Neural cell (in vitro differentiated cells): ENCODE results near the gene HECW1.

Experiments used
- EZH2 ChIP-seq: fragments of 200-600, 300-800 bp; shearing (Covaris generic), sonication (generic); IDR thresholded peaks from 2 replicates; pipeline ENCODE4 v1.6.1; 2014; ENCODE audit warnings: antibody characterized with exemption, low read length, borderline replicate concordance, mild to moderate bottlenecking; ENCODE audit not compliant: insufficient read depth, poor library complexity, severe bottlenecking
- MXI1 ChIP-seq: fragments of 450-650 bp; conservative IDR thresholded peaks from 2 replicates; pipeline ENCODE4 v1.6.1; 2014; ENCODE audit warnings: antibody characterized with exemption, mild to moderate bottlenecking; ENCODE audit not compliant: poor library complexity, severe bottlenecking
- POLR2AphosphoS5 ChIP-seq: IDR thresholded peaks from 2 replicates; pipeline ENCODE4 v1.6.1; 2012
- SMC3 ChIP-seq: fragments of 450-650 bp; conservative IDR thresholded peaks from 2 replicates; pipeline ENCODE4 v1.6.1; 2014; ENCODE audit warnings: antibody characterized with exemption, mild to moderate bottlenecking, moderate library complexity; ENCODE audit not compliant: poor library complexity
- TF ChIP-seq, protein P1 (sequence below): fragments of 450-650 bp; IDR thresholded peaks from 2 replicates; pipeline ENCODE4 v1.5.1; 2014; ENCODE audit warnings: antibody characterized with exemption, mild to moderate bottlenecking, moderate library complexity; ENCODE audit not compliant: poor library complexity, severe bottlenecking
- TF ChIP-seq, protein P2 (sequence below): IDR thresholded peaks from 2 replicates; pipeline ENCODE4 v1.6.1; 2012; ENCODE audit warnings: borderline replicate concordance

DNA sequence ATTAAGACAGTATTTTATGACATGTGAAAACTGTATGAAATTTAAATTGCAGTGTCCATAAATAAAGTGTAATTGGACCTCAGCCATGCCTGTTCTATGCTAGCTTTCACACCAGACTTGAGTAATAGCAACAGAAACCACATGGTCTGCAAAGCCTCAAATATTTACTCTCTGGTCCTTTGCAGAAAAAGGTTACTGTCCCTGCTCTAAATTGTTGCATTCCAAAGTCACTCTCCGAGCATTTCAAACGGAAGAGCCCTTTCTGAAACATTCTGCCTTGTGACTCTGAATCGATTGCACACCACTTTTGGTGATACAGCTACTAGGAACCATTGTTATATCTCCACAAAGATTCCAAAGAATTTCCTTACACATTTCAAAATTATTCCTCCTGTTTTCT, 389.4 kb downstream of the HECW1 start:
- no peak for TF ChIP-seq EZH2
- TF ChIP-seq, protein P1, sequence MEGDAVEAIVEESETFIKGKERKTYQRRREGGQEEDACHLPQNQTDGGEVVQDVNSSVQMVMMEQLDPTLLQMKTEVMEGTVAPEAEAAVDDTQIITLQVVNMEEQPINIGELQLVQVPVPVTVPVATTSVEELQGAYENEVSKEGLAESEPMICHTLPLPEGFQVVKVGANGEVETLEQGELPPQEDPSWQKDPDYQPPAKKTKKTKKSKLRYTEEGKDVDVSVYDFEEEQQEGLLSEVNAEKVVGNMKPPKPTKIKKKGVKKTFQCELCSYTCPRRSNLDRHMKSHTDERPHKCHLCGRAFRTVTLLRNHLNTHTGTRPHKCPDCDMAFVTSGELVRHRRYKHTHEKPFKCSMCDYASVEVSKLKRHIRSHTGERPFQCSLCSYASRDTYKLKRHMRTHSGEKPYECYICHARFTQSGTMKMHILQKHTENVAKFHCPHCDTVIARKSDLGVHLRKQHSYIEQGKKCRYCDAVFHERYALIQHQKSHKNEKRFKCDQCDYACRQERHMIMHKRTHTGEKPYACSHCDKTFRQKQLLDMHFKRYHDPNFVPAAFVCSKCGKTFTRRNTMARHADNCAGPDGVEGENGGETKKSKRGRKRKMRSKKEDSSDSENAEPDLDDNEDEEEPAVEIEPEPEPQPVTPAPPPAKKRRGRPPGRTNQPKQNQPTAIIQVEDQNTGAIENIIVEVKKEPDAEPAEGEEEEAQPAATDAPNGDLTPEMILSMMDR, result no peak
- TF ChIP-seq MXI1, result no peak
- no peak for TF ChIP-seq POLR2AphosphoS5
- TF ChIP-seq, protein P2, sequence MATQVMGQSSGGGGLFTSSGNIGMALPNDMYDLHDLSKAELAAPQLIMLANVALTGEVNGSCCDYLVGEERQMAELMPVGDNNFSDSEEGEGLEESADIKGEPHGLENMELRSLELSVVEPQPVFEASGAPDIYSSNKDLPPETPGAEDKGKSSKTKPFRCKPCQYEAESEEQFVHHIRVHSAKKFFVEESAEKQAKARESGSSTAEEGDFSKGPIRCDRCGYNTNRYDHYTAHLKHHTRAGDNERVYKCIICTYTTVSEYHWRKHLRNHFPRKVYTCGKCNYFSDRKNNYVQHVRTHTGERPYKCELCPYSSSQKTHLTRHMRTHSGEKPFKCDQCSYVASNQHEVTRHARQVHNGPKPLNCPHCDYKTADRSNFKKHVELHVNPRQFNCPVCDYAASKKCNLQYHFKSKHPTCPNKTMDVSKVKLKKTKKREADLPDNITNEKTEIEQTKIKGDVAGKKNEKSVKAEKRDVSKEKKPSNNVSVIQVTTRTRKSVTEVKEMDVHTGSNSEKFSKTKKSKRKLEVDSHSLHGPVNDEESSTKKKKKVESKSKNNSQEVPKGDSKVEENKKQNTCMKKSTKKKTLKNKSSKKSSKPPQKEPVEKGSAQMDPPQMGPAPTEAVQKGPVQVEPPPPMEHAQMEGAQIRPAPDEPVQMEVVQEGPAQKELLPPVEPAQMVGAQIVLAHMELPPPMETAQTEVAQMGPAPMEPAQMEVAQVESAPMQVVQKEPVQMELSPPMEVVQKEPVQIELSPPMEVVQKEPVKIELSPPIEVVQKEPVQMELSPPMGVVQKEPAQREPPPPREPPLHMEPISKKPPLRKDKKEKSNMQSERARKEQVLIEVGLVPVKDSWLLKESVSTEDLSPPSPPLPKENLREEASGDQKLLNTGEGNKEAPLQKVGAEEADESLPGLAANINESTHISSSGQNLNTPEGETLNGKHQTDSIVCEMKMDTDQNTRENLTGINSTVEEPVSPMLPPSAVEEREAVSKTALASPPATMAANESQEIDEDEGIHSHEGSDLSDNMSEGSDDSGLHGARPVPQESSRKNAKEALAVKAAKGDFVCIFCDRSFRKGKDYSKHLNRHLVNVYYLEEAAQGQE, result no peak
- TF ChIP-seq SMC3, result no peak
